SK-N-SH (cell line): ENCODE measurements around the gene BNIP3. TPM values are rescaled to one million over a fixed set of nuclear protein-coding genes. Genes with fewer than 3 reads are reported as not detected.

ENCODE experiments used
- CTCF ChIA-PET: fragments of 300-600, 350-600 bp; formaldehyde crosslinking; extraction: SDS; loops from one replicate; lab custom pipeline; 2021; lab: Yijun Ruan, JAX
- POLR2A ChIA-PET: fragments of 350-600 bp; sonication (Branson Sonifier 250); formaldehyde crosslinking; extraction: SDS; loops from one replicate; lab custom pipeline; 2020; ENCODE audit warnings: antibody characterized with exemption, inconsistent platforms; lab: Yijun Ruan, JAX
- DNase-seq: peaks from one replicate; pipeline ENCODE4 v3.0.0; 2012
- H2AFZ ChIP-seq: fragments of 200-600 bp; sonication (generic); 2 replicates; pipeline ENCODE4 v1.8.1; 2016; ENCODE audit warnings: antibody characterized with exemption, mild to moderate bottlenecking, low read depth
- H3F3A ChIP-seq: fragments of 200-600 bp; sonication (generic); replicated peaks from 2 replicates; pipeline ENCODE3; 2016; ENCODE audit warnings: antibody characterized with exemption, mild to moderate bottlenecking; ENCODE audit not compliant: insufficient read depth
- H3K27ac ChIP-seq, 2 experiments: fragments of 200-500 bp in 1 of 2; fragments of 200-600 bp in 1 of 2; sonication (Bioruptor generic) in 1 of 2; sonication (generic), shearing (Covaris generic) in 1 of 2; 2 replicates each; pipeline versions ENCODE4 v1.5.1 to v1.6.1; 2014 to 2016; ENCODE audit warnings: low read depth in 2 of 2, inconsistent platforms in 1 of 2, low read length in 1 of 2, mild to moderate bottlenecking in 1 of 2, mixed read lengths in 1 of 2
- H3K27me3 ChIP-seq: fragments of 200-600 bp; sonication (generic), shearing (Covaris generic); 2 replicates; pipeline ENCODE4 v1.6.1; 2016; ENCODE audit warnings: mixed run types; ENCODE audit not compliant: insufficient read depth
- H3K36me3 ChIP-seq, 2 experiments: fragments of 200-500 bp in 1 of 2; fragments of 200-600 bp in 1 of 2; sonication (Bioruptor generic) in 1 of 2; sonication (generic) in 1 of 2; replicated peaks in 1 of 2; 2 replicates each; pipeline versions ENCODE3 to v1.5.1; 2014 to 2016; ENCODE audit warnings: low read length in 1 of 2, mild to moderate bottlenecking in 1 of 2; ENCODE audit not compliant: insufficient read depth in 2 of 2, control insufficient read depth in 1 of 2
- H3K4me1 ChIP-seq, 2 experiments: fragments of 200-500 bp in 1 of 2; fragments of 200-600 bp in 1 of 2; sonication (Bioruptor generic) in 1 of 2; sonication (generic), shearing (Covaris generic) in 1 of 2; 2 replicates each; pipeline versions ENCODE4 v1.5.1 to v1.6.1; 2014 to 2016; ENCODE audit warnings: low read depth in 1 of 2, low read length in 1 of 2, mixed run types in 1 of 2; ENCODE audit not compliant: insufficient read depth in 2 of 2, control insufficient read depth in 1 of 2
- H3K4me2 ChIP-seq: fragments of 200-600 bp; sonication (generic), shearing (Covaris generic); 2 replicates; pipeline ENCODE4 v1.6.1; 2017; ENCODE audit warnings: mixed run types
- H3K4me3 ChIP-seq, 2 experiments: fragments of 200-500 bp in 1 of 2; fragments of 200-600 bp in 1 of 2; sonication (Bioruptor generic) in 1 of 2; sonication (generic), shearing (Covaris generic) in 1 of 2; 2 replicates each; pipeline versions ENCODE4 v1.5.1 to v1.8.1; 2014 to 2016; ENCODE audit warnings: low read depth in 2 of 2, inconsistent platforms in 1 of 2, low read length in 1 of 2, mild to moderate bottlenecking in 1 of 2, mixed read lengths in 1 of 2, moderate library complexity in 1 of 2
- H3K79me2 ChIP-seq: fragments of 200-600 bp; sonication (generic); 2 replicates; pipeline ENCODE4 v1.8.1; 2017; ENCODE audit warnings: mild to moderate bottlenecking; ENCODE audit not compliant: insufficient read depth
- H3K9ac ChIP-seq: fragments of 200-600 bp; sonication (generic); 2 replicates; pipeline ENCODE4 v1.6.1; 2017; ENCODE audit warnings: mixed run types
- H3K9me2 ChIP-seq: fragments of 200-600 bp; sonication (generic); 2 replicates; pipeline ENCODE4 v1.6.1; 2017; ENCODE audit warnings: mixed run types
- H3K9me3 ChIP-seq: fragments of 200-600 bp; sonication (generic); 2 replicates; pipeline ENCODE4 v1.6.1; 2017; ENCODE audit warnings: mixed run types, mild to moderate bottlenecking, moderate library complexity
- H4K20me1 ChIP-seq: fragments of 200-600 bp; sonication (generic); 2 replicates; pipeline ENCODE4 v1.6.1; 2017; ENCODE audit warnings: mild to moderate bottlenecking, mixed run types; ENCODE audit not compliant: insufficient read depth
- CHD2 ChIP-seq: fragments of 150-350 bp; IDR thresholded peaks from 2 replicates; pipeline ENCODE4 v1.6.1; 2018; ENCODE audit warnings: low read length; ENCODE audit not compliant: partially characterized antibody
- CTCF ChIP-seq: fragments of 200-600 bp; sonication (generic); IDR thresholded peaks from 2 replicates; pipeline ENCODE4 v1.6.1; 2017; ENCODE audit warnings: antibody characterized with exemption, mild to moderate bottlenecking, moderate library complexity
- EP300 ChIP-seq, 2 experiments: IDR thresholded peaks; 2 replicates each; pipeline versions ENCODE4 v1.4.0 to v1.6.1; 2012; ENCODE audit warnings: borderline replicate concordance in 1 of 2, low read depth in 1 of 2, low read length in 1 of 2
- EZH2phosphoT487 ChIP-seq: fragments of 200-600 bp; sonication (generic); IDR thresholded peaks from 2 replicates; pipeline ENCODE4 v1.6.1; 2017; ENCODE audit warnings: low read depth, mixed run types, mild to moderate bottlenecking, antibody characterized with exemption, moderate library complexity, borderline replicate concordance
- FOSL2 ChIP-seq: IDR thresholded peaks from 2 replicates; pipeline ENCODE4 v1.4.0; 2012; ENCODE audit warnings: low read depth, mild to moderate bottlenecking, moderate library complexity, borderline replicate concordance
- FOXJ3 ChIP-seq: sonication (generic); formaldehyde crosslinking; IDR thresholded peaks from 2 replicates; pipeline ENCODE4 v1.5.1; 2020; ENCODE audit warnings: mild to moderate bottlenecking, missing genetic modification reagents
- FOXM1 ChIP-seq: IDR thresholded peaks from 2 replicates; pipeline ENCODE4 v1.4.0; 2012; ENCODE audit warnings: low read depth, mild to moderate bottlenecking
- GATA2 ChIP-seq: sonication (generic); formaldehyde crosslinking; IDR thresholded peaks from 2 replicates; pipeline ENCODE4 v1.5.0; 2020; ENCODE audit warnings: mild to moderate bottlenecking, missing genetic modification reagents
- JUND ChIP-seq: IDR thresholded peaks from 2 replicates; pipeline ENCODE4 v1.4.0; 2012
- NRF1 ChIP-seq: IDR thresholded peaks from 2 replicates; pipeline ENCODE4 v1.6.1; 2012; ENCODE audit warnings: low read depth, mild to moderate bottlenecking, low read length
- RAD21 ChIP-seq: IDR thresholded peaks from 2 replicates; pipeline ENCODE4 v1.6.1; 2012; ENCODE audit warnings: mild to moderate bottlenecking, low read length
- RCOR1 ChIP-seq: fragments of 150-350 bp; IDR thresholded peaks from 2 replicates; pipeline ENCODE4 v1.6.1; 2017; ENCODE audit warnings: antibody characterized with exemption, low read length
- REST ChIP-seq: IDR thresholded peaks from 2 replicates; pipeline ENCODE4 v1.6.1; 2012; ENCODE audit warnings: mild to moderate bottlenecking, low read depth, low read length, moderate library complexity
- RFX5 ChIP-seq: IDR thresholded peaks from 2 replicates; pipeline ENCODE4 v1.6.1; 2012; ENCODE audit warnings: mild to moderate bottlenecking, improper control_type of control experiment, low read length
- SIN3A ChIP-seq: IDR thresholded peaks from 2 replicates; pipeline ENCODE4 v1.6.1; 2012; ENCODE audit warnings: low read depth, mild to moderate bottlenecking, low read length, moderate library complexity, borderline replicate concordance
- SMC3 ChIP-seq: IDR thresholded peaks from 2 replicates; pipeline ENCODE4 v1.6.1; 2012; ENCODE audit warnings: low read depth, low read length, improper control_type of control experiment
- TAF1 ChIP-seq: IDR thresholded peaks from 2 replicates; pipeline ENCODE4 v1.6.1; 2012; ENCODE audit warnings: low read depth, mild to moderate bottlenecking, low read length, moderate library complexity, borderline replicate concordance
- TCF12 ChIP-seq: IDR thresholded peaks from 2 replicates; pipeline ENCODE4 v1.4.0; 2012
- TEAD4 ChIP-seq: IDR thresholded peaks from 2 replicates; pipeline ENCODE4 v1.4.0; 2012; ENCODE audit warnings: mild to moderate bottlenecking, borderline replicate concordance; ENCODE audit not compliant: insufficient read depth
- USF1 ChIP-seq: IDR thresholded peaks from 2 replicates; pipeline ENCODE4 v1.4.0; 2012; ENCODE audit warnings: low read depth, borderline replicate concordance
- USF2 ChIP-seq: fragments of 150-350 bp; IDR thresholded peaks from 2 replicates; pipeline ENCODE4 v1.6.1; 2017; ENCODE audit warnings: antibody characterized with exemption, low read length, low read depth, borderline replicate concordance
- YY1 ChIP-seq: IDR thresholded peaks from 2 replicates; pipeline ENCODE4 v1.4.0; 2012; ENCODE audit warnings: low read depth, mild to moderate bottlenecking
- ZBTB33 ChIP-seq: IDR thresholded peaks from 2 replicates; pipeline ENCODE4 v1.4.0; 2012; ENCODE audit warnings: low read depth, borderline replicate concordance
- WGBS: methylation state at CpG from one replicate; pipeline ENCODE4 v1.1.6; 2017; ENCODE audit warnings: low lambda C conversion rate; 5-methylcytosine and 5-hydroxymethylcytosine counted together
- polyA plus RNA-seq, 3 experiments: library from polyadenylated mRNA; depleted of rRNA; stranded (reverse); fragments of >200 nt; gene quantifications; 2 replicates each; pipeline ENCODE4 v1.2.3, GENCODE V29; 2012

Gene BNIP3
- 40.3 and 57.2 TPM in 2 replicates for polyA plus RNA-seq (2012; rRNA removed)
- 50.0 and 53.3 TPM in 2 replicates for polyA plus RNA-seq (2012; cell fraction: cytosol; rRNA removed)
- 47.8 and 56.3 TPM in 2 replicates for polyA plus RNA-seq (2012; cell fraction: nucleus; rRNA removed)

GRCh38 chr10:131981429-131982184 lies at the start of gene BNIP3:
Gene BNIP3, minus strand, starts transcription at chr10:131981923. Its CDS starts 117 bp downstream, at chr10:131981806.
- H3K9me3 ChIP-seq, result no peaks in the 10 kb centered on the region
- H3K79me2 ChIP-seq, result peaks cover 50% of the 10 kb centered on the region
- peaks cover 34% of the 10 kb centered on the region for H4K20me1 ChIP-seq
- peak; percentile 100 for DNase-seq
- no peaks in the 10 kb centered on the region for H3K9me2 ChIP-seq
- H3K4me3 ChIP-seq, result peak within 1 kb of the TSS; percentile 87 to 91
- H2AFZ ChIP-seq, result peak within 1 kb of the TSS; percentile 81
- peak within 1 kb of the TSS; percentile 30 to 82; a peak in 3 of 4 replicates for H3K27ac ChIP-seq
- peak within 1 kb of the TSS; percentile 95 for H3K4me2 ChIP-seq
- CTCF ChIA-PET, result interaction anchor here (0.6 to 4.8 kb wide), 8 partner anchors 10 to 960 kb away, joined by 3 to 28 read pairs (median 3); no protein-coding TSS in a partner anchor
- POLR2A ChIA-PET, result interaction anchor here (0.6 to 1.9 kb wide), 6 partner anchors 9 to 1332 kb away, joined by 3 to 10 read pairs (median 4); no protein-coding TSS in a partner anchor
- 0% methylated on average over 21 of the region's 100 CpGs for WGBS
- peaks cover 10 to 21% of the 10 kb centered on the region in 2 experiments; a peak in 2 of 4 replicates for H3K4me1 ChIP-seq
- peak within 1 kb of the TSS; percentile 93 for H3K9ac ChIP-seq
- no peaks in the 10 kb centered on the region for H3K27me3 ChIP-seq
- H3K36me3 ChIP-seq, result no peaks in the 10 kb centered on the region
- peaks cover 18% of the 10 kb centered on the region for H3F3A ChIP-seq
- TF ChIP-seq SIN3A (peak; percentile 16; the same call in 1 of the 2 replicates), EZH2phosphoT487 (no peak), NRF1 (peak; percentile 99), FOXJ3 (CRISPR knock-in tag) (no peak), GATA2 (CRISPR knock-in tag) (no peak), TEAD4 (no peak), CHD2 (no peak), JUND (no peak), RAD21 (no peak), FOXM1 (no peak), YY1 (no peak), RFX5 (no peak), SMC3 (no peak), RCOR1 (no peak), ZBTB33 (no peak), USF2 (no peak), TAF1 (peak; percentile 84), REST (no peak), EP300 (IDR thresholded peaks at IDR 0.05; ENCODE audit: borderline replicate concordance in 1 of 2, low read depth in 1 of 2, low read length in 1 of 2) (no peak), CTCF (peak; percentile 1; the same call in 1 of the 2 replicates), TCF12 (no peak), FOSL2 (no peak), USF1 (no peak)
